ENCODE data around the gene MYH7B. TPM values are rescaled to one million over a fixed set of nuclear protein-coding genes. Genes with fewer than 3 reads are reported as not detected.
A peak's percentile ranks its signal among the peaks of the same experiment; 100 is the strongest.

MYH7B gene
- total RNA-seq, 1 donor from 2014 or later = 0.30 TPM

- H3K27ac Mint-ChIP-seq (ENCODE audit: unreplicated experiment) = peak overlapping the region; percentile 41
Observed at GRCh38 chr20:34996243-34997028, 40.8 kb downstream of the MYH7B start.

DNA sequence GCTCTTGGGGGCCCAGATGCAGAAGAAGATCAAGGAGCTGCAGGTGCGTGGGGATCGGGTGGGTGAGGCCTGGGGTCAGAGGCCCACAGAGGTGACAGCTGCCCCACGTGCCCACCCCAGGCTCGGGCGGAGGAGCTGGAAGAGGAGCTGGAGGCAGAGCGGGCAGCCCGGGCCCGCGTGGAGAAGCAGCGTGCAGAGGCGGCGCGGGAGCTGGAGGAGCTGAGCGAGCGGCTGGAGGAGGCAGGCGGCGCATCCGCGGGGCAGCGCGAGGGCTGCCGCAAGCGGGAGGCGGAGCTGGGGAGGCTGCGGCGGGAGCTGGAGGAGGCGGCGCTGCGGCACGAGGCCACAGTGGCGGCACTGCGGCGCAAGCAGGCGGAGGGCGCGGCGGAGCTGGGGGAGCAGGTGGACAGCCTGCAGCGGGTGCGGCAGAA, 41.5 kb downstream of the MYH7B start:
- TF ChIP-seq, protein P1, sequence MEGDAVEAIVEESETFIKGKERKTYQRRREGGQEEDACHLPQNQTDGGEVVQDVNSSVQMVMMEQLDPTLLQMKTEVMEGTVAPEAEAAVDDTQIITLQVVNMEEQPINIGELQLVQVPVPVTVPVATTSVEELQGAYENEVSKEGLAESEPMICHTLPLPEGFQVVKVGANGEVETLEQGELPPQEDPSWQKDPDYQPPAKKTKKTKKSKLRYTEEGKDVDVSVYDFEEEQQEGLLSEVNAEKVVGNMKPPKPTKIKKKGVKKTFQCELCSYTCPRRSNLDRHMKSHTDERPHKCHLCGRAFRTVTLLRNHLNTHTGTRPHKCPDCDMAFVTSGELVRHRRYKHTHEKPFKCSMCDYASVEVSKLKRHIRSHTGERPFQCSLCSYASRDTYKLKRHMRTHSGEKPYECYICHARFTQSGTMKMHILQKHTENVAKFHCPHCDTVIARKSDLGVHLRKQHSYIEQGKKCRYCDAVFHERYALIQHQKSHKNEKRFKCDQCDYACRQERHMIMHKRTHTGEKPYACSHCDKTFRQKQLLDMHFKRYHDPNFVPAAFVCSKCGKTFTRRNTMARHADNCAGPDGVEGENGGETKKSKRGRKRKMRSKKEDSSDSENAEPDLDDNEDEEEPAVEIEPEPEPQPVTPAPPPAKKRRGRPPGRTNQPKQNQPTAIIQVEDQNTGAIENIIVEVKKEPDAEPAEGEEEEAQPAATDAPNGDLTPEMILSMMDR (IDR thresholded peaks at IDR 0.05) = no peak
- DNase-seq (ENCODE audit: low spot score) = peak; percentile 94
- no peak overlapping the region for H3K4me3 Mint-ChIP-seq (ENCODE audit: unreplicated experiment)
- H3K36me3 Mint-ChIP-seq (ENCODE audit: low read depth) = peaks cover 52% of the 10 kb centered on the region
- no peaks in the 10 kb centered on the region for H3K9me3 Mint-ChIP-seq (ENCODE audit: low read depth)
- H3K4me1 Mint-ChIP-seq (ENCODE audit: low read depth) = no peaks in the 10 kb centered on the region
- no peak overlapping the region for H3K27ac Mint-ChIP-seq (ENCODE audit: unreplicated experiment)
- no peaks in the 10 kb centered on the region for H3K27me3 Mint-ChIP-seq (ENCODE audit: low read depth)

More at GRCh38 chr20:34996243-34997028, 40.8 kb downstream of the MYH7B start:
- TF ChIP-seq, protein P1 (IDR thresholded peaks at IDR 0.05) = no peak
- H3K9me3 Mint-ChIP-seq (ENCODE audit: low read depth) = no peaks in the 10 kb centered on the region
- H3K27me3 Mint-ChIP-seq (ENCODE audit: low read depth) = no peaks in the 10 kb centered on the region
- DNase-seq (ENCODE audit: low spot score) = peak; percentile 90
- no peak overlapping the region for H3K4me3 Mint-ChIP-seq (ENCODE audit: unreplicated experiment)
- peaks cover 48% of the 10 kb centered on the region for H3K36me3 Mint-ChIP-seq (ENCODE audit: low read depth)
- no peaks in the 10 kb centered on the region for H3K4me1 Mint-ChIP-seq (ENCODE audit: low read depth)

GRCh38 chr20:34997774-34998173, 42.1 kb downstream of the MYH7B start:
- no peak for DNase-seq (ENCODE audit: low spot score)
- Mint-ChIP-seq H3K27ac (ENCODE audit: unreplicated experiment) (no peak overlapping the region), H3K9me3 (ENCODE audit: low read depth) (no peaks in the 10 kb centered on the region), H3K27me3 (ENCODE audit: low read depth) (no peaks in the 10 kb centered on the region), H3K36me3 (ENCODE audit: low read depth) (peaks cover 55% of the 10 kb centered on the region), H3K4me1 (ENCODE audit: low read depth) (no peaks in the 10 kb centered on the region), H3K4me3 (ENCODE audit: unreplicated experiment) (no peak overlapping the region)
- TF ChIP-seq, protein P1 (IDR thresholded peaks at IDR 0.05) = no peak

GRCh38 chr20:34998331-34998950, 42.8 kb downstream of the MYH7B start:
- Mint-ChIP-seq H3K27ac (ENCODE audit: unreplicated experiment) (no peak overlapping the region), H3K36me3 (ENCODE audit: low read depth) (peaks cover 56% of the 10 kb centered on the region), H3K27me3 (ENCODE audit: low read depth) (no peaks in the 10 kb centered on the region), H3K9me3 (ENCODE audit: low read depth) (no peaks in the 10 kb centered on the region), H3K4me3 (ENCODE audit: unreplicated experiment) (no peak overlapping the region), H3K4me1 (ENCODE audit: low read depth) (no peaks in the 10 kb centered on the region)
- TF ChIP-seq, protein P1 (IDR thresholded peaks at IDR 0.05) = no peak
- no peak for DNase-seq (ENCODE audit: low spot score)

DNA sequence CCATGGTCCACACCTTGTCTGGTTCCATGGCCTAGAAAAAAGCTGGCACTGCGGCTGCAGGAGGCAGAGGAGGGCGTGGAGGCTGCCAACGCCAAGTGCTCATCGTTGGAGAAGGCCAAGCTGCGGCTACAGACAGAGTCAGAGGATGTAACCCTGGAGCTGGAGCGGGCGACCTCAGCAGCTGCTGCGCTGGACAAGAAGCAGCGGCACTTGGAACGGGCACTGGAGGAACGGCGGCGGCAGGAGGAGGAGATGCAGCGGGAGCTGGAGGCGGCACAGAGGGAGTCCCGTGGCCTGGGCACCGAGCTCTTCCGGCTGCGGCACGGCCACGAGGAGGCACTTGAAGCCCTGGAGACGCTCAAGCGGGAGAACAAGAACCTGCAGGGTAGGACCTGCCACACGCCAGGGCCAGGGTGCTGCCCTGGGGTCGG, 43.4 kb downstream of the MYH7B start:
- TF ChIP-seq, protein P1 (IDR thresholded peaks at IDR 0.05) = no peak
- H3K36me3 Mint-ChIP-seq (ENCODE audit: low read depth) = peaks cover 59% of the 10 kb centered on the region
- H3K27ac Mint-ChIP-seq (ENCODE audit: unreplicated experiment) = no peak overlapping the region
- no peaks in the 10 kb centered on the region for H3K9me3 Mint-ChIP-seq (ENCODE audit: low read depth)
- H3K4me1 Mint-ChIP-seq (ENCODE audit: low read depth) = no peaks in the 10 kb centered on the region
- no peak overlapping the region for H3K4me3 Mint-ChIP-seq (ENCODE audit: unreplicated experiment)
- no peak for DNase-seq (ENCODE audit: low spot score)
- no peaks in the 10 kb centered on the region for H3K27me3 Mint-ChIP-seq (ENCODE audit: low read depth)

Measured in chondrocyte (in vitro differentiated cells).